CD4-positive, CD25-positive, alpha-beta regulatory T cell (primary cell): ENCODE data around the gene SRBD1. TPM values are rescaled to one million over a fixed set of nuclear protein-coding genes. Genes with fewer than 3 reads are reported as not detected.

ENCODE experiments used
- ATAC-seq, 2 donors: fragments of 150-1000 bp; cut with Tn5 transposase; one replicate each; pipeline ENCODE4 v1.10.0; 2021; ENCODE audit warnings: low read depth in 2 of 2, moderate number of reproducible peaks in 2 of 2, moderate library complexity in 1 of 2
- DNase-seq, 3 donors: peaks; one replicate each; pipeline versions ENCODE4 v3.0.0 to v3.0.0-alpha.2; 2012 to 2022; ENCODE audit warnings: mixed read lengths in 1 of 3
- H3K27ac ChIP-seq: one replicate; pipeline ENCODE4 v1.7.0; 2013; ENCODE audit warnings: mild to moderate bottlenecking, low read length; ENCODE audit not compliant: insufficient read depth, poor library complexity, severe bottlenecking
- H3K27me3 ChIP-seq: one replicate; pipeline ENCODE4 v1.7.0; 2013; ENCODE audit warnings: low read length; ENCODE audit not compliant: control insufficient read depth, insufficient read depth
- H3K36me3 ChIP-seq: one replicate; pipeline ENCODE4 v1.7.0; 2013; ENCODE audit warnings: mild to moderate bottlenecking, low read length, moderate library complexity; ENCODE audit not compliant: control insufficient read depth, insufficient read depth
- H3K4me1 ChIP-seq: 2 replicates; pipeline ENCODE4 v1.7.0; 2013; ENCODE audit warnings: mild to moderate bottlenecking, low read length; ENCODE audit not compliant: insufficient read depth, control insufficient read depth, poor library complexity, severe bottlenecking
- H3K4me3 ChIP-seq: one replicate; pipeline ENCODE4 v1.7.0; 2013; ENCODE audit warnings: low read depth, mild to moderate bottlenecking, low read length, moderate library complexity
- H3K9me3 ChIP-seq, 2 experiments: 1 replicate in 1 of 2; 2 replicates in 1 of 2; pipeline ENCODE4 v1.7.0; 2013; ENCODE audit warnings: low read length in 2 of 2, mild to moderate bottlenecking in 1 of 2, moderate library complexity in 1 of 2; ENCODE audit not compliant: control insufficient read depth in 2 of 2
- H3K27ac Mint-ChIP-seq, 3 donors: one replicate each; pipeline ENCODE4 v1.8.0; 2020 to 2022; ENCODE audit warnings: mild to moderate bottlenecking in 3 of 3, mixed read lengths in 3 of 3, moderate library complexity in 2 of 3
- H3K27me3 Mint-ChIP-seq: one replicate; pipeline ENCODE4 v1.8.0; 2022; ENCODE audit warnings: mild to moderate bottlenecking, mixed read lengths
- H3K36me3 Mint-ChIP-seq: one replicate; pipeline ENCODE4 v1.8.0; 2020; ENCODE audit warnings: mixed read lengths
- H3K4me1 Mint-ChIP-seq, 4 donors: one replicate each; pipeline ENCODE4 v1.8.0; 2020 to 2022; ENCODE audit warnings: mixed read lengths in 4 of 4, mild to moderate bottlenecking in 1 of 4
- H3K4me3 Mint-ChIP-seq, 4 donors: one replicate each; pipeline ENCODE4 v1.8.0; 2020 to 2022; ENCODE audit warnings: mild to moderate bottlenecking in 4 of 4, mixed read lengths in 4 of 4, moderate library complexity in 3 of 4
- H3K9me3 Mint-ChIP-seq, 7 donors: one replicate each; pipeline ENCODE4 v1.8.0; 2020 to 2022; ENCODE audit warnings: mixed read lengths in 7 of 7, mild to moderate bottlenecking in 3 of 7, moderate library complexity in 2 of 7
- polyA plus RNA-seq, 4 donors: library from polyadenylated mRNA; unstranded; fragments of 300-500 nt; fragmentation: Illumina TruSeq; gene quantifications; one replicate each; pipeline ENCODE4 v1.2.3, GENCODE V29; 2021
- total RNA-seq: library from RNA; stranded (reverse); gene quantifications from one replicate; pipeline ENCODE4 v1.2.3, GENCODE V29; 2022

Gene SRBD1
- total and polyA plus RNA-seq, 5 donors from 2014 or later = 7.4 to 18.2 (median 9.4) TPM

GRCh38 chr2:45498661-45499550, 112.2 kb downstream of the SRBD1 start:
- H3K27me3 Mint-ChIP-seq = no peaks in the 10 kb centered on the region
- no peak overlapping the region for H3K27ac Mint-ChIP-seq
- peaks cover 0 to 18% (median 10%) of the 10 kb centered on the region in 4 donors for H3K4me1 Mint-ChIP-seq
- DNase-seq = peak in 1 of 3 donors; percentile 9
- H3K4me3 ChIP-seq = no peak overlapping the region
- H3K9me3 ChIP-seq = no peaks in the 10 kb centered on the region
- peaks cover 3% of the 10 kb centered on the region for H3K36me3 Mint-ChIP-seq
- peaks cover 0 to 3% (median 0%) of the 10 kb centered on the region in 7 donors for H3K9me3 Mint-ChIP-seq
- H3K4me1 ChIP-seq = no peaks in the 10 kb centered on the region
- H3K27me3 ChIP-seq = no peaks in the 10 kb centered on the region
- H3K27ac ChIP-seq = no peak overlapping the region
- no peaks in the 10 kb centered on the region for H3K36me3 ChIP-seq
- no peak for ATAC-seq
- H3K4me3 Mint-ChIP-seq = no peak overlapping the region

DNA sequence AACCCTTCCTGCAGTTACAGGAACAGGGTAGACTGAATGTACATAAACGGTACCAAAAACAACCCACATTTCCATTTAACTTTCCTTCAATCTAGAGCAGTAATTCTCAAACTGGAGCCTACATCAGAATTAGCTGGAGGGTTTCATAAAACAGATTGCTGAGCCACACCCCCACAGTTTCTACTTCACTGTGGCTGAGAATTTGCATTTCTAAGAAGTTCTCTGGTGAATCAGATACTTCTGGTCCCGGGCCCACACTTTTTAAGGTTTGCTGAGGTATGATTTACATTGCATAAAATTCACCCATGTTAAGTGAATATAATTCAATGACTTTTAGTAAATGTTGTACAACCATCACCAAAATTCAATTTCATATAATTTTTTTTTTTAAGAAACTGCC, 113.7 kb downstream of the SRBD1 start:
- Histone ChIP-seq H3K4me1 (no peaks in the 10 kb centered on the region), H3K27ac (no peak overlapping the region), H3K9me3 (no peaks in the 10 kb centered on the region), H3K27me3 (no peaks in the 10 kb centered on the region), H3K4me3 (no peak overlapping the region), H3K36me3 (no peaks in the 10 kb centered on the region)
- ATAC-seq (no peak), DNase-seq (peak in 1 of 3 donors; percentile 56)
- peaks cover 0 to 3% (median 0%) of the 10 kb centered on the region in 7 donors for H3K9me3 Mint-ChIP-seq
- H3K27ac Mint-ChIP-seq = peak overlapping the region in 1 of 3 donors; percentile 38
- H3K36me3 Mint-ChIP-seq = peaks cover 3% of the 10 kb centered on the region
- no peaks in the 10 kb centered on the region for H3K27me3 Mint-ChIP-seq
- no peak overlapping the region for H3K4me3 Mint-ChIP-seq
- H3K4me1 Mint-ChIP-seq = peaks cover 0 to 18% (median 10%) of the 10 kb centered on the region in 4 donors

GRCh38 chr2:45496869-45497268, 114.2 kb downstream of the SRBD1 start:
- H3K27me3 Mint-ChIP-seq = no peaks in the 10 kb centered on the region
- H3K9me3 Mint-ChIP-seq = peaks cover 0 to 3% (median 0%) of the 10 kb centered on the region in 7 donors
- H3K4me3 ChIP-seq = no peak overlapping the region
- H3K27me3 ChIP-seq = no peaks in the 10 kb centered on the region
- peaks cover 0 to 18% (median 10%) of the 10 kb centered on the region in 4 donors for H3K4me1 Mint-ChIP-seq
- no peaks in the 10 kb centered on the region for H3K36me3 ChIP-seq
- no peaks in the 10 kb centered on the region for H3K9me3 ChIP-seq
- DNase-seq (no peak), ATAC-seq (no peak)
- no peak overlapping the region for H3K27ac Mint-ChIP-seq
- H3K27ac ChIP-seq = no peak overlapping the region
- no peak overlapping the region for H3K4me3 Mint-ChIP-seq
- H3K4me1 ChIP-seq = no peaks in the 10 kb centered on the region
- peaks cover 3% of the 10 kb centered on the region for H3K36me3 Mint-ChIP-seq

DNA sequence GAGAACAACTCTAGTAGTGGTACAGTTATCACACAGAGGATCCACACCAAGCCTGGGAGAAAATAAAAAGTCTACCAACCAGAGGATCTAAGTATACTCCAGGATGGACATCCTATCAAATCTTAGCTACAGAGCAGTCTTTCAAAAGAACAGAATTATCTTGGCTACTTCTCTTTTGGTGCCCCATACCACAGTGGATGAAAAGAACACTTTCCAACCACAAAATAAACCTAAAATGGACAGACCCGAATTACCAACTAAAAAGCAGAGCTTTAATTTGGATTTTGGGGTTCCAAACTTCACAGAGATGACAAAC, 116.1 kb downstream of the SRBD1 start:
- Mint-ChIP-seq H3K27me3 (no peaks in the 10 kb centered on the region), H3K27ac (peak overlapping the region in 1 of 3 donors; percentile 39), H3K4me3 (no peak overlapping the region), H3K36me3 (no peaks in the 10 kb centered on the region), H3K9me3 (no peaks in the 10 kb centered on the region), H3K4me1 (peaks cover 0 to 18% (median 8%) of the 10 kb centered on the region in 4 donors)
- DNase-seq (no peak), ATAC-seq (no peak)
- H3K36me3 ChIP-seq = no peaks in the 10 kb centered on the region
- H3K27me3 ChIP-seq = no peaks in the 10 kb centered on the region
- no peak overlapping the region for H3K27ac ChIP-seq
- no peaks in the 10 kb centered on the region for H3K9me3 ChIP-seq
- no peaks in the 10 kb centered on the region for H3K4me1 ChIP-seq
- no peak overlapping the region for H3K4me3 ChIP-seq

DNA sequence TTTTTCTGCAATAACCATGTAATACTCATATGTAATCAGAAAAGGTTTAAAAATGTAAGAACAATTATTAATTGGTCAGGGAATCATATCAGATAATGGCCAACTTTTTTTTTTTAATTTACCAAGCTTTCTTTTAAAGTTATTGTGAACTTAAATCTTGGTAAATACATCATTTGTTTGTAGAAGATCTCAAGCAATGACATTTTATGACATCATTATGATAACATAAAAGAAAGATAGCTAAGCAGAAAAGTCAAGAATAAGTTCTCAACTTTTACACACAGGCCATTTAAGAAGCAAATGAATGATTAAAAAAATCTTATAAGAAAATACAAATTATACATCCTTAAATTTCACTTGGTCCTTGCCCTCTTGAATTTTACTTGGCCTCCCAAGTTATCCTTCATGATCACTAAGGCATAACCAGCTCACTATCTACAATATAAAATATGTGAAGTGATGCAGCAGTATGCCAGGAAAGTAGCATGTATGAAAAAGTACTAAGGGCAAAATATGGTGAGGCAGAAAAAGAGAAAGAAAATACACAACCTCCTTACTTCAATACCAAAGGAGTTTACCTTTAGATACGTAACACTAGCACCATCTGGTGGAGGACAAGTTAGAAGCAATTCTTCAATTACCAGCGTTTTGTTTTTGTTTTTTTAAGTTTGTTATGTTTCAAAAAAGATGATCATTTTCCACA, 116.6 kb downstream of the SRBD1 start:
- Mint-ChIP-seq H3K27me3 (no peaks in the 10 kb centered on the region), H3K36me3 (no peaks in the 10 kb centered on the region), H3K9me3 (no peaks in the 10 kb centered on the region), H3K4me1 (peaks cover 3 to 15% (median 8%) of the 10 kb centered on the region in 4 donors), H3K4me3 (no peak overlapping the region), H3K27ac (peak overlapping the region in 1 of 3 donors; percentile 39)
- Histone ChIP-seq H3K27me3 (no peaks in the 10 kb centered on the region), H3K4me3 (no peak overlapping the region), H3K36me3 (no peaks in the 10 kb centered on the region), H3K4me1 (no peaks in the 10 kb centered on the region), H3K9me3 (no peaks in the 10 kb centered on the region), H3K27ac (no peak overlapping the region)
- no peak for ATAC-seq
- DNase-seq = peak in 2 of 3 donors; percentile 40 to 69

DNA sequence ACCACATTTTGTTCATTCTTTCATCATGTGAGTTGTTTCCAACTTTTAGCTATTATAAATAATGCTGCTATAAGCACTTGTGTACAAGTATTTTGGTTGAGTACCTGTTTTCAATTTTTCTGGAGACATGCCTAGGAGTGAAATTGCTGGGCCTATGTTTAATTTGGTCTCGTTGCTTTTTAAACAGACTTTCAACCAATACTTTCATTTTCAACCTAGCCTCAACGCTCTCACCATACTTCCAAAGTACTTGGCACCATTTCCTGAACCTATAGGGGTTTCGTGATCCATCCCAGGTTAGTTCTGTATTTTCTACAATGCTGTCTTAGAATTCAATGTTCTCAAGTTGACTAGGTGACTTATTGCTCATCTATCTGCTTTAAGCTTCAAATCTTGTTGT, 126.1 kb downstream of the SRBD1 start:
- peaks cover 0 to 7% (median 4%) of the 10 kb centered on the region in 4 donors for H3K4me1 Mint-ChIP-seq
- no peak for ATAC-seq

DNA sequence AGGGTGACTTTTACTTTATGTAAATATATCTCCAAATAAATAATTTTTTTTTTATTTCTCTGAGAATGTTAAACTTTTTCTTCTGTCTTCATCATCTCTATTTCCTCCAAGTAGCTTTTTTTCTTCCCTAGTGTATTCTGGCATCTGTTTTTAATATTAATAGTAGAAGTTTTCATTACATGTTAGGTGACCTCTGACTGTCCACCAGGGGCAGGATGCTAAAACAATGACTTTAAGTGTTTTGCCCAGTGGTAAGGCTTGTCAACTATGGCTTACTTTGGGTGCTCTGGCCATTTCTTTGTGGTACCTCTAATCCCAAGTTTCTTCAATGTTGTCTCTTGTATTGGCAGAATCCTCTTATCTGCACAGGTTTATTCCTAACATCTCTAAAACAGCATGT, 127.1 kb downstream of the SRBD1 start:
- Histone ChIP-seq H3K4me3 (no peak overlapping the region), H3K9me3 (no peaks in the 10 kb centered on the region), H3K36me3 (peaks cover 5% of the 10 kb centered on the region), H3K27ac (no peak overlapping the region), H3K4me1 (no peaks in the 10 kb centered on the region), H3K27me3 (no peaks in the 10 kb centered on the region)
- peaks cover 45% of the 10 kb centered on the region for H3K36me3 Mint-ChIP-seq
- H3K9me3 Mint-ChIP-seq = peaks cover 0 to 2% (median 0%) of the 10 kb centered on the region in 7 donors
- ATAC-seq (no peak), DNase-seq (no peak)
- no peak overlapping the region for H3K27ac Mint-ChIP-seq
- H3K4me1 Mint-ChIP-seq = peaks cover 0 to 4% (median 3%) of the 10 kb centered on the region in 4 donors
- no peaks in the 10 kb centered on the region for H3K27me3 Mint-ChIP-seq
- H3K4me3 Mint-ChIP-seq = no peak overlapping the region

More for the DNA sequence above, 126.1 kb downstream of the SRBD1 start:
- no peaks in the 10 kb centered on the region for H3K9me3 ChIP-seq
- peaks cover 42% of the 10 kb centered on the region for H3K36me3 Mint-ChIP-seq
- H3K27ac Mint-ChIP-seq = no peak overlapping the region
- no peaks in the 10 kb centered on the region for H3K27me3 ChIP-seq
- no peak overlapping the region for H3K4me3 Mint-ChIP-seq
- H3K27me3 Mint-ChIP-seq = no peaks in the 10 kb centered on the region
- H3K36me3 ChIP-seq = peaks cover 5% of the 10 kb centered on the region
- no peak overlapping the region for H3K4me3 ChIP-seq
- no peak for DNase-seq
- no peak overlapping the region for H3K27ac ChIP-seq
- no peaks in the 10 kb centered on the region for H3K4me1 ChIP-seq
- H3K9me3 Mint-ChIP-seq = peaks cover 0 to 2% (median 0%) of the 10 kb centered on the region in 7 donors
